Chondrocyte (in vitro differentiated cells): ENCODE data around the gene AHDC1. TPM values are rescaled to one million over a fixed set of nuclear protein-coding genes. Genes with fewer than 3 reads are reported as not detected.
"Not testable (repeated sequence)": the region's sequence is repeated elsewhere in the genome, so short reads cannot be mapped to it uniquely, and the experiment has no call there.

ENCODE experiments used
- DNase-seq: peaks from one replicate; pipeline ENCODE4 v3.0.0; 2021; ENCODE audit warnings: mixed read lengths, low spot score
- H3K27ac Mint-ChIP-seq: one replicate; pipeline ENCODE4 v1.8.0; 2021; ENCODE audit warnings: mild to moderate bottlenecking, moderate library complexity, mixed read lengths; ENCODE audit not compliant: unreplicated experiment
- H3K27me3 Mint-ChIP-seq: 2 replicates; pipeline ENCODE4 v1.8.0; 2021; ENCODE audit warnings: low read depth, mixed read lengths
- H3K36me3 Mint-ChIP-seq: 2 replicates; pipeline ENCODE4 v1.8.0; 2021; ENCODE audit warnings: low read depth, mixed read lengths
- H3K4me1 Mint-ChIP-seq: 2 replicates; pipeline ENCODE4 v1.8.0; 2021; ENCODE audit warnings: low read depth, mild to moderate bottlenecking, mixed read lengths
- H3K4me3 Mint-ChIP-seq: one replicate; pipeline ENCODE4 v1.8.0; 2021; ENCODE audit warnings: mild to moderate bottlenecking, moderate library complexity, mixed read lengths; ENCODE audit not compliant: unreplicated experiment
- H3K9me3 Mint-ChIP-seq: 2 replicates; pipeline ENCODE4 v1.8.0; 2021; ENCODE audit warnings: low read depth, mixed read lengths
- CTCF ChIP-seq: fragments of 200-600 bp; sonication (generic); IDR thresholded peaks from 2 replicates; pipeline ENCODE4 v1.5.0; 2021; ENCODE audit warnings: antibody characterized with exemption, mild to moderate bottlenecking, moderate library complexity
- total RNA-seq: library from RNA; stranded (reverse); gene quantifications from 3 replicates; pipeline ENCODE4 v1.2.1, GENCODE V29; 2021

The AHDC1 gene
- total RNA-seq, 1 donor from 2014 or later, result 61.8 TPM

DNA sequence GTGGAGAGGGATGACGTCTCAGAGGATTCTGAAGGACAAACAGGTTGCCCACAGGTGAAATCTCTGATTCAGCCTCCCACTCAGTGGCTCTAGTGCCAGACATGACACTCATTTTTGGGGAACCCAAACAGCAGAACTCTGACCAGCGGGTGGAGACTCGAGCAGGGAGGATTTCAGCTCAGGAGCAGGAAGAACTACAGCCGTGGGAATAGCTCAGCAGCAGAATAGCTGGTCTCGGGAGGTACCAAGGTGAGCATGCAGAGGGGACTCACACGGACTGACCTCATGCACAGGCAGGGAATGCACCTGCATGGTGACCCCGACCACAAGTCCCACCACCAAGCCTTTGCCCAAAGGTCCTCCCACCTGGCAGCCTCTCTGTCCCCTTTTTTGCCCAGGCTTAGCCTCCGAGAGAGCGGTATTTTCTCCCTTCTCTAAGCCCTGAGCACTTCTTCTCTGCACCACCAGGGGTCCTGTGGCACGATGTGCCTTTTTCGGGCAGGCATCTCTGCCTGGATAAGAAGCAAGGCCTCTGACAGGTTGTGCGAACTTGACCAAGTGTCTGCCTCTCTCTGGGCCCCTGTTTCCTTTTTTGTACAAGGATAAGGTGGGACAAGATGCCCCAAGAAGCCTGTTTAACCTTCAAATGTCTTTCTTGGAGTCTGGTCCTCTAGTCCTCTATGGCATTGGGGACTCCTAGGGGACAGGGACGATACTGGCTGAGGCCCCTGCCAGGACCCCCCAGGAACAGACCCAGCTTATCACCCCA is 39.8 kb upstream of the AHDC1 start:
- H3K36me3 Mint-ChIP-seq, result no peaks in the 10 kb centered on the region
- no peak overlapping the region for H3K27ac Mint-ChIP-seq
- DNase-seq, result no peak
- peak; percentile 83 for TF ChIP-seq CTCF
- no peak overlapping the region for H3K4me3 Mint-ChIP-seq
- no peaks in the 10 kb centered on the region for H3K9me3 Mint-ChIP-seq
- H3K27me3 Mint-ChIP-seq, result no peaks in the 10 kb centered on the region
- no peaks in the 10 kb centered on the region for H3K4me1 Mint-ChIP-seq

GRCh38 chr1:27640514-27640913 is 36.6 kb upstream of the AHDC1 start:
- not testable (repeated sequence) for H3K36me3 Mint-ChIP-seq, H3K4me3 Mint-ChIP-seq, H3K27me3 Mint-ChIP-seq, H3K9me3 Mint-ChIP-seq, H3K4me1 Mint-ChIP-seq, DNase-seq, H3K27ac Mint-ChIP-seq

GRCh38 chr1:27638805-27639204 is 34.9 kb upstream of the AHDC1 start:
- no peak for DNase-seq
- Mint-ChIP-seq H3K27ac (no peak overlapping the region), H3K4me3 (no peak overlapping the region), H3K36me3 (no peaks in the 10 kb centered on the region), H3K4me1 (no peaks in the 10 kb centered on the region), H3K9me3 (no peaks in the 10 kb centered on the region), H3K27me3 (no peaks in the 10 kb centered on the region)
- TF ChIP-seq CTCF, result no peak

DNA sequence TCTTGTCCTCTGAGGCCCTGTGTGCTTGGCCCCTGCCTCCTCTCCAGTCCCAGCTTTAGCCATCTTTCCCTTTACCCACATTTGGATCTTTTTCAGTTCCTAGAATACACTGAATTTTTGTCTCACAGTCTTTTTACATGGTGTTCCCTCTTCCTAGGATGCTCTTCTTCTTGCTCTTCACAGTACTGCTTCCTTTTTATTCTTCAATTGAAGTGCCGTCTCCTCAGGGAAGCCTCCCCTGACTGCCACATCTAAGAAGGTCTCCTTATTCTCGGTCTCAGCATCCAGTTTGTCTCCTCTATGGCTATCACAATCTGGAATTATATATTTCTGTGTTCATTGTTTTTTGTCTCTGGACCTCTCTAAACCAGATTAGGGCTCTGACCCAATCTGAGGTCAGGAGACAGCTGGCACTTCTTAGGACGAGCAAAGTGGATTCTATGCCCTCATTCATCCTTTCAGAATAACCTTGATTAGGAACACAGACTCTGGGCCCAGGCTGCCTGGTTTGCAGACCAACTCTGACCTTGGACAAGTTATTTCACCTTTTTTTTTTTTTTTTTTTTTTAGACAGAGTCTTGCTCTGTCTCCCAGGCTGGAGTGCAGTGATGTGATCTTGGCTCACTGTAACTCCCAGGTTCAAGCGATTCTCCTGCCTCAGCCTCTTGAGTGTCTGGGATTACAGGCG is 34.2 kb upstream of the AHDC1 start:
- Mint-ChIP-seq H3K27me3 (no peaks in the 10 kb centered on the region), H3K27ac (no peak overlapping the region), H3K4me1 (no peaks in the 10 kb centered on the region), H3K9me3 (no peaks in the 10 kb centered on the region), H3K36me3 (no peaks in the 10 kb centered on the region), H3K4me3 (no peak overlapping the region)
- DNase-seq, result no peak
- no peak for TF ChIP-seq CTCF

GRCh38 chr1:27635396-27636142 is 31.6 kb upstream of the AHDC1 start:
- no peak for DNase-seq
- H3K36me3 Mint-ChIP-seq, result no peaks in the 10 kb centered on the region
- H3K4me3 Mint-ChIP-seq, result no peak overlapping the region
- H3K9me3 Mint-ChIP-seq, result no peaks in the 10 kb centered on the region
- H3K27ac Mint-ChIP-seq, result no peak overlapping the region
- TF ChIP-seq CTCF, result no peak
- no peaks in the 10 kb centered on the region for H3K27me3 Mint-ChIP-seq
- H3K4me1 Mint-ChIP-seq, result peaks cover 8% of the 10 kb centered on the region
